GM18520 (cell line): Measurements from ENCODE around the gene ANKRD39.
"Not testable (repeated sequence)": the region's sequence is repeated elsewhere in the genome, so short reads cannot be mapped to it uniquely, and the experiment has no call there.

Experiments
- ATAC-seq: cut with Tn5 transposase; IDR thresholded peaks from one replicate; pipeline ENCODE4 v1.9.1; 2021; ENCODE audit not compliant: unreplicated experiment

ANKRD39 gene

GRCh38 chr2:96810783-96811192, 47.0 kb downstream of the ANKRD39 start:
- no peak for ATAC-seq

- no peak for ATAC-seq
These were observed 47.6 kb downstream of the ANKRD39 start for GRCh38 chr2:96809951-96810782.

- ATAC-seq: no peak
These were observed 48.5 kb downstream of the ANKRD39 start for GRCh38 chr2:96809216-96809882.

- ATAC-seq: no peak
These were observed 49.5 kb downstream of the ANKRD39 start for GRCh38 chr2:96808176-96808837.

- no peak for ATAC-seq
These were observed 50.7 kb downstream of the ANKRD39 start for GRCh38 chr2:96807127-96807471.

GRCh38 chr2:96806468-96807126, 51.2 kb downstream of the ANKRD39 start:
- peak; percentile 53 for ATAC-seq

GRCh38 chr2:96805946-96806345, 51.9 kb downstream of the ANKRD39 start:
- not testable (repeated sequence) for ATAC-seq

- ATAC-seq: no peak
These were observed 52.8 kb downstream of the ANKRD39 start for GRCh38 chr2:96804986-96805385.

GRCh38 chr2:96802721-96803120, 55.1 kb downstream of the ANKRD39 start:
- ATAC-seq: no peak

GRCh38 chr2:96801786-96802595, 55.8 kb downstream of the ANKRD39 start:
- ATAC-seq: no peak

- peak; percentile 78 for ATAC-seq
These were observed 56.6 kb downstream of the ANKRD39 start for GRCh38 chr2:96801005-96801785.

- ATAC-seq: peak; percentile 9
These were observed 57.5 kb downstream of the ANKRD39 start for GRCh38 chr2:96800061-96801004.

- no peak for ATAC-seq
These were observed 58.2 kb downstream of the ANKRD39 start for GRCh38 chr2:96799623-96799935.

GRCh38 chr2:96798733-96799622, 58.8 kb downstream of the ANKRD39 start:
- no peak for ATAC-seq
